Uterus (tissue), 4 donors: ENCODE data around the gene CSGALNACT2. TPM values are rescaled to one million over a fixed set of nuclear protein-coding genes. Genes with fewer than 3 reads are reported as not detected.

Experiments used
- DNase-seq, 2 donors: peaks; one replicate each; pipeline ENCODE4 v3.0.0-alpha.2; 2019 to 2020
- H3K27ac ChIP-seq, 2 donors: fragments of 200-600 bp; sonication (generic); 1 replicate in 1 of 2; 2 replicates in 1 of 2; pipeline ENCODE4 v1.5.1; 2016 to 2018
- H3K27me3 ChIP-seq, 2 donors: fragments of 200-600 bp; sonication (generic); one replicate each; pipeline ENCODE4 v1.5.1; 2018 to 2019; ENCODE audit warnings: control low read depth in 1 of 2
- H3K36me3 ChIP-seq, 2 donors: fragments of 200-600 bp; sonication (generic); one replicate each; pipeline ENCODE4 v1.5.1; 2019; ENCODE audit warnings: control low read depth in 1 of 2
- H3K4me1 ChIP-seq, 2 donors: fragments of 200-600 bp; sonication (generic); one replicate each; pipeline ENCODE4 v1.5.1; 2018 to 2019; ENCODE audit warnings: control low read depth in 1 of 2
- H3K4me3 ChIP-seq, 2 donors: fragments of 200-600 bp; sonication (generic); 1 replicate in 1 of 2; 2 replicates in 1 of 2; pipeline ENCODE4 v1.5.1; 2018 to 2019; ENCODE audit warnings: mild to moderate bottlenecking in 1 of 2
- H3K9me3 ChIP-seq, 2 donors: fragments of 200-600 bp; sonication (generic); one replicate each; pipeline ENCODE4 v1.5.1; 2019; ENCODE audit warnings: control low read depth in 1 of 2
- POLR2A ChIP-seq, 2 donors: fragments of 450-650 bp; IDR thresholded peaks; one replicate each; pipeline ENCODE4 v1.6.1; 2016; ENCODE audit warnings: antibody characterized with exemption in 2 of 2, mild to moderate bottlenecking in 1 of 2, moderate library complexity in 1 of 2
- intact Hi-C: fragments of 100-400 bp; cut with DNase I; formaldehyde crosslinking; loops from one replicate; pipeline ENCODE4 v1.15.1; 2023; ENCODE audit warnings: low total_unique reads
- total RNA-seq, 4 donors: library from RNA; depleted of rRNA in 3 of 4; stranded (reverse); fragments of >200 nt in 3 of 4; gene quantifications; one replicate each; pipeline versions ENCODE4 v1.1.0 to v1.2.4, GENCODE V29; 2014 to 2023
- TF ChIP-seq, protein P1 (sequence below), 4 experiments: fragments of 200-600 bp in 2 of 4; fragments of 450-650 bp in 2 of 4; sonication (generic) in 2 of 4; IDR thresholded peaks; one replicate each; pipeline ENCODE4 v1.5.1; 2016 to 2019; ENCODE audit warnings: antibody characterized with exemption in 4 of 4, mild to moderate bottlenecking in 2 of 4, moderate library complexity in 1 of 4
- donor health status: DM: yes; HTN: yes; CAD: no.

Gene CSGALNACT2
- total RNA-seq, 4 donors from 2014 or later, result 18.4 to 43.7 (median 25.1) TPM

DNA sequence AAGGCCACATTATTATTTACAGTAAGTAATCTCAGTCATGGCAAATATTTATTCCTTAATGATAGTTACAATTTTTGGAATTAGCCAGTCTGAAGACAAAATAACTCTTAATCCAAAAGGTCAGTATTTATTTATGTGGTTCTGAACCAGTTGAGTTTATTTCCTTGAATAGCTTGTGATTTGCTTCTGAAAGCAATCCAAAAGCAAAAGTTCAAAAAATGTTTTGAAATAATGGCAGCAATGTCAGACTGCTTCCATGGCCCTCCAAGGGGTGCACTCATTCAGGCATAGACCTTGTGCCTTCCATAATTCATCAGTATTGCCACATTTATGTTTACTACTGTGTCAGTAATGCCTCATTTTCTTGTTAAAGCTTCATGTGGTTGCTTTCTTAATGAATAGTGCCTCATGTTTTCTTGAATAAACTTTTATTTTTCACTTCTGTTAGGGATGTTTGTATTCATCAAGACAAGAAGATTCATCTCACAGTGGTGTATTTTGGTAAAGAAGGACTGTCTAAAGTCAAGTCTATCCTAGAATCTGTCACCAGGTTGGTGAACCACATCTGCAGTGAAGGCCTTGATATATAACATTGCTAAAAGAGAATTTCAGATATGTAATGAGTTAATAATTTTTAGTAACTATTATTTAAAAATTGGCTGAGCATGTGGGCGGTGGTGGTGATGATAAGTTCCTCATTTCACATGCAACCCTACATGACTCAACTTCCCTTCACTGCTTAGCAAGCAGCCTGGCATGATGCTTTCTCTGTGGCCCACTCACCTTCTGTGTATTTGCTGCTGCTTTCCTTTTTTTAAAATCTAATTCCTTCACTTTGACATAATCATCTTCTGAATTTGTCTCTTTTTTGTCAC lies 22.0 kb downstream of the CSGALNACT2 start:
- Histone ChIP-seq H3K27ac (no peak overlapping the region), H3K27me3 (no peaks in the 10 kb centered on the region), H3K4me3 (no peak overlapping the region), H3K9me3 (no peaks in the 10 kb centered on the region), H3K36me3 (no peaks in the 10 kb centered on the region), H3K4me1 (peaks cover 0 to 5% of the 10 kb centered on the region in 2 donors)
- TF ChIP-seq POLR2A (IDR thresholded peaks at IDR 0.05), result no peak
- TF ChIP-seq, protein P1, sequence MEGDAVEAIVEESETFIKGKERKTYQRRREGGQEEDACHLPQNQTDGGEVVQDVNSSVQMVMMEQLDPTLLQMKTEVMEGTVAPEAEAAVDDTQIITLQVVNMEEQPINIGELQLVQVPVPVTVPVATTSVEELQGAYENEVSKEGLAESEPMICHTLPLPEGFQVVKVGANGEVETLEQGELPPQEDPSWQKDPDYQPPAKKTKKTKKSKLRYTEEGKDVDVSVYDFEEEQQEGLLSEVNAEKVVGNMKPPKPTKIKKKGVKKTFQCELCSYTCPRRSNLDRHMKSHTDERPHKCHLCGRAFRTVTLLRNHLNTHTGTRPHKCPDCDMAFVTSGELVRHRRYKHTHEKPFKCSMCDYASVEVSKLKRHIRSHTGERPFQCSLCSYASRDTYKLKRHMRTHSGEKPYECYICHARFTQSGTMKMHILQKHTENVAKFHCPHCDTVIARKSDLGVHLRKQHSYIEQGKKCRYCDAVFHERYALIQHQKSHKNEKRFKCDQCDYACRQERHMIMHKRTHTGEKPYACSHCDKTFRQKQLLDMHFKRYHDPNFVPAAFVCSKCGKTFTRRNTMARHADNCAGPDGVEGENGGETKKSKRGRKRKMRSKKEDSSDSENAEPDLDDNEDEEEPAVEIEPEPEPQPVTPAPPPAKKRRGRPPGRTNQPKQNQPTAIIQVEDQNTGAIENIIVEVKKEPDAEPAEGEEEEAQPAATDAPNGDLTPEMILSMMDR (IDR thresholded peaks at IDR 0.05), result no peak
- no peak for DNase-seq
- intact Hi-C loops, result no loop called here

DNA sequence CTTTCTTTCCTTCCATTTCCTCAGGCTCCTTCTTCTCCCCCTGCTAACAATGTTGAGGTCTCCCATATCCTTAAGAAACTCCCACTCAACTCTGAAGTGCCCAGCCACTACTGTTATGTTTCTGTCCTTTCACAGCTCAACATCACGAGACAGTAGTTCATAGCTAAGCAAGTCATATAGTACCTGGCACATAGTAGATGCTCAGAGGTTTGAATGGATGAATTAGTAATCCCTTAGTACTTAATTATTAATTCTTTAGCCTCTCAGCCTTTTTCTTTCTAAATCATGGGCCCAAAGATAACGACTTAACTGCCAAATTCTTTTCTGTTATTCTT lies 22.6 kb downstream of the CSGALNACT2 start:
- TF ChIP-seq, protein P1 (IDR thresholded peaks at IDR 0.05), result no peak
- no peak for TF ChIP-seq POLR2A (IDR thresholded peaks at IDR 0.05)
- intact Hi-C loops, result no loop called here
- Histone ChIP-seq H3K27me3 (no peaks in the 10 kb centered on the region), H3K36me3 (no peaks in the 10 kb centered on the region), H3K4me3 (no peak overlapping the region), H3K27ac (no peak overlapping the region), H3K9me3 (no peaks in the 10 kb centered on the region), H3K4me1 (no peaks in the 10 kb centered on the region)
- DNase-seq, result no peak

DNA sequence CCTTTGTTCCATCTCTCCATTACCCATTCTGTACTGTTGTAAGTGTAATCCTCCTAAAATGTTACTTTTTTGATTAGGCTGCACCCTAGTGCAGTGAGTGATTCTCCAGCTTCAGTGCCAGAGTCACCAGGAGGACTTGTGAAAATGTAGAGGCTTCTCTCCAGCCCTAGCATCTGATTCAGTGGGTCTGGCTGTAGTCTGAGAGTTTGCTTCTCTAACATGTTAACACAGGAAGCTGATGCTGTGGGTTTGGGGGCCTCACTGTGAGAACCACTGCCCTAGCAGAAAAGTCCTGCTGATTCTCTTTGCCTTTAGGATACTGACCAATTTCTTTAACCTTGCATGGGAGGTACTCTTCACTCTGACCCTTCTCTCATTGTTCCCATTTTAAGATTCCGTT lies 24.4 kb downstream of the CSGALNACT2 start:
- Histone ChIP-seq H3K4me1 (no peaks in the 10 kb centered on the region), H3K4me3 (no peak overlapping the region), H3K9me3 (no peaks in the 10 kb centered on the region), H3K27ac (no peak overlapping the region), H3K36me3 (no peaks in the 10 kb centered on the region), H3K27me3 (no peaks in the 10 kb centered on the region)
- DNase-seq, result no peak
- intact Hi-C loops, result no loop called here
- TF ChIP-seq, protein P1 (IDR thresholded peaks at IDR 0.05), result no peak
- TF ChIP-seq POLR2A (IDR thresholded peaks at IDR 0.05), result no peak

DNA sequence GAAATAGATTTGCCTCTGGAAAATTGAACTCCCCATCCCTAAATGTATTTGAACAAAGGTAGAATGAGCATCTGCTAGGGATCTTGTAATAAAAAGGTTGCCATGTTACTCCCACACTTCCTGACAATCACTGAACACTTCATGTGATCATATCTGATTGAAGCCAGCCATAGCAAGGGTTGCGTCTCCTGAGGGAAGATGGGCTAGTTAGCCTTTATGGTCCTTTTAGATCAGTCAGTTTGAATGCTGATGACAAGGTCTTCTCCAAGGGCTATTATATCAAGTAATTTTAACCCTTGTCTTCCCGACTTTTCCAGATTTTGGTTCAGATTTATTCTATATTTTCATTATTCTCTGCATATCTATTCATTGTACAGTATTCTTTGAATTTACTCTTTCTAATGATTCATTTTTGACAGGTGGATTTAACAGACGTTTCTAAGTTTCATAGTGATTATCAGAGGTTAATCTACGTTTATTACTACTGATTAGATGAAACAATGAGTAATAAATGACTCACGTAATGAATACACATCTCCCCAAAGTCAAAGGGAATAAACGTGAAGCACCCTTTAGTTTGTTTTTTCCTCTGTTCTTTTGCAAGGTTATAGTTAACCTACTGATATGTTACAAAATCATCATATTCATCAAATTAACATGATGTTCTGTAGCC lies 28.1 kb downstream of the CSGALNACT2 start:
- no peak for DNase-seq
- intact Hi-C loops, result no loop called here
- H3K36me3 ChIP-seq, result no peaks in the 10 kb centered on the region
- TF ChIP-seq POLR2A (IDR thresholded peaks at IDR 0.05), result no peak
- TF ChIP-seq, protein P1 (IDR thresholded peaks at IDR 0.05), result no peak
- H3K27ac ChIP-seq, result no peak overlapping the region
- no peaks in the 10 kb centered on the region for H3K4me1 ChIP-seq
- no peaks in the 10 kb centered on the region for H3K27me3 ChIP-seq
- H3K9me3 ChIP-seq, result no peaks in the 10 kb centered on the region
- H3K4me3 ChIP-seq, result no peak overlapping the region

DNA sequence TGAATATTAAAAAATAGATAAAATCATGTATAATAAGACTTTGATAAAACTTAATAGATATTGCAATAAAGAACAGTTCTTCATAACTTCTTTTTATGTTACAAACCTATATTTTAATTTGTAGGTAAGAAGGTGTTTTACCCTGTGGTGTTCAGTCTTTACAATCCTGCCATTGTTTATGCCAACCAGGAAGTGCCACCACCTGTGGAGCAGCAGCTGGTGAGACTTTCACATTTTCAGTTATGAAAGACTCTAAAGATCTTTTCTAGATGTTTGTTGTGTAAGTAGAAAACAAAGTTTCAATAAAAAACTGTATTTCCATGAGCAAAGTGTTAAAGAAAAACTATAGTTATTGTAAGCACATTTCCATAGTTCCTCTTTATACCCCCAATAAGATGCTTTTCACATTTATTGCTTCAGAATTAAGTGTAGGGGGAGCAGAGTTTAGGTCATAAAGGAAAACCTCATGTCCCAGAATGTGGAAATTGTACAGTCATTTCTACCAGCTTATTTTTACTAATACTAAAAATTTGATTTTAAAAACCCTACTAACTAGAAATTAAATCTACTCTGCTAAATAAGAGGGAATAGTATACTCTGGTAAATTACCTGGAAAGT lies 28.7 kb downstream of the CSGALNACT2 start:
- no peak overlapping the region for H3K27ac ChIP-seq
- H3K27me3 ChIP-seq, result no peaks in the 10 kb centered on the region
- intact Hi-C loops, result no loop called here
- no peaks in the 10 kb centered on the region for H3K36me3 ChIP-seq
- no peak overlapping the region for H3K4me3 ChIP-seq
- DNase-seq, result no peak
- H3K9me3 ChIP-seq, result no peaks in the 10 kb centered on the region
- H3K4me1 ChIP-seq, result no peaks in the 10 kb centered on the region
- TF ChIP-seq POLR2A (IDR thresholded peaks at IDR 0.05), result no peak
- TF ChIP-seq, protein P1 (IDR thresholded peaks at IDR 0.05), result no peak
